D721Med (cell line): Measurements from ENCODE around the gene KMT5B.
A peak's percentile ranks its signal among the peaks of the same experiment; 100 is the strongest.

Experiments
- DNase-seq: peaks from one replicate; pipeline ENCODE4 v3.0.0; 2011; ENCODE audit warnings: low spot score; ENCODE audit not compliant: insufficient read length
- FAIRE-seq: peaks from 2 replicates; lab custom pipeline; 2011; peaks lifted over from hg19 to GRCh38; lab: Jason Lieb, UNC
- CTCF ChIP-seq: IDR thresholded peaks from 2 replicates; pipeline ENCODE4 v1.5.1; 2012; ENCODE audit warnings: mild to moderate bottlenecking, control low read depth; ENCODE audit not compliant: insufficient read depth; ENCODE audit errors: missing control alignments

The KMT5B gene

DNA sequence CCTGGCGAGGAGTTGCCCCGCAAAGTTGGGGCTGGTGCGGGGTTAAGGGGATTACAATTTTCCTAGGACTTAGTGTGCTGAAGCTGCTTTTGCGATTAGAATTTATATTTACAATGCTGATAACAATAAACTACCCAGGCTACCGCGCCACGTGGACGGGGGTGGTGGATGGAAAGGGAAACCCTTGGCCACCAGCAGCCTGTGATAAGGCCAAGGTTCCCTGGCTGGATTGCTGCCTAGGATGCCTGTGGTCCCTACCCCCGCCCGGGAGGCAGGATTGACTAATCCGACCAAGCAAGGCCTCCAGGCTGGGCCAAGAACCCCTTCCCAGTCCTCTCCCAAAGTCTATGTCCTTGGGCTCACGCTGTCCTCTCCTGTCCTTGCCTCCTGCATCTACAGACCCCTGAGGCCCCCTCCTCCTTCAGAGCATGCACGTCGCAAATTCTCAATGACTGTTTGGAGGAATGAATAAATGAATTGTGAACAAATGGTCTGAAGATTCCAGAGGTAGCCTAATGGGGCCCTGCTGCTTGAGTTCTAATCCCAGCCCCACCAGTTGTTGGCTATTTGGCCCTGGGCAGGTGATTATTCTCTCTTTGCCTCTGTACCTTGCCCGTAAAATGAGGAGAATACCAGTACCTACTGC lies 84.3 kb downstream of the KMT5B start:
- no peak for DNase-seq
- no peak for TF ChIP-seq CTCF
- FAIRE-seq: no peak

DNA sequence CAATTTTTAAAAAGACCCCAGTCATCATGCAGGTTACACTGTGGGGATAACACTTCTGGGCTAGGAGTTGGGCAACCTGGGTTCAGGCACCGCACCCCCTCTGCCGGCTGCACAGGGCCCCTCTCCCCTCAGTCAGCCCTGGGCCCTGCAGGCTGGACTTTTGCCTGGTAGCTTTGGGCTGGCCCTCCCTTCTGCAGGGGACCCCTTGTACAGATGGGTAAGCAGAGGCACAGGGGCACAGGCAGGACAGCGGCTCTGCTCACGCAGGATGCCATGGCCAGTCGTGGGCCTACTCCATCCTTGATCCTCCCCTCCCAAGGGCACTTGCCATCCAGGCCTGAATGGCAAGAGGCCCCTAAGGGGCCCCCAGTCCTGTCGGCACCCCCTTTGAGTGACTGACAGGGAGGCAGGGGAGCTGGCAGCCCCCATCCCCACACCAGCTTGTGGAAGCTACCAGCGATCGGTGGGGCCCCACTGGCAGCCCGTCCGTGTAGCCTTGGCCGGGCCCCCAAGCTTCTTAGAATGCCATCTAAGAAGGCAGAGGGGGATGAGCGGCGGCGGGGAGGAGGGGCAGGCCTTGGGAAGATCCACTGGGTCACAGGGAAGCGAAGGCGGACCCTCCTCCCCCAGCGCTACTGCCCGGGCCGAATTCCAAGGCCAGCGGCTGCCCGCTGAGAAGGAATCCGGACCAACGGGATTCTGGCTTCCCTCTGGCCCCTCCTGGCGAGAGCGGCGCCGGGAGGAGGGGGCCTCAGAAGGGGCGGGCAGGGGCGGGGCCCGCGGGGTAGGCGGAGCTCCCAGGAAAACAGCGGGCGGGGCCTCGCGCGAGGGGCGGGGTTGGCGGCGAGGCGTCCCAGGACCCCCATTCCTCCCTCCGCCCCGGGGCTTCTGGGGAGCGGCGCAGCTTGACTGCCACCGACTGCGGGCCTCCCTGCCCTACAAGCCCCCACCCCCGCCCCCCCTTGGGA lies 85.1 kb downstream of the KMT5B start:
- FAIRE-seq (no peak), DNase-seq (no peak)
- TF ChIP-seq CTCF: no peak

GRCh38 chr11:68125164-68125563 lies 87.9 kb downstream of the KMT5B start:
- FAIRE-seq (no peak), DNase-seq (no peak)
- TF ChIP-seq CTCF: no peak

- DNase-seq (no peak), FAIRE-seq (no peak)
- TF ChIP-seq CTCF: no peak
Measured at GRCh38 chr11:68122936-68123539, 90.1 kb downstream of the KMT5B start.

DNA sequence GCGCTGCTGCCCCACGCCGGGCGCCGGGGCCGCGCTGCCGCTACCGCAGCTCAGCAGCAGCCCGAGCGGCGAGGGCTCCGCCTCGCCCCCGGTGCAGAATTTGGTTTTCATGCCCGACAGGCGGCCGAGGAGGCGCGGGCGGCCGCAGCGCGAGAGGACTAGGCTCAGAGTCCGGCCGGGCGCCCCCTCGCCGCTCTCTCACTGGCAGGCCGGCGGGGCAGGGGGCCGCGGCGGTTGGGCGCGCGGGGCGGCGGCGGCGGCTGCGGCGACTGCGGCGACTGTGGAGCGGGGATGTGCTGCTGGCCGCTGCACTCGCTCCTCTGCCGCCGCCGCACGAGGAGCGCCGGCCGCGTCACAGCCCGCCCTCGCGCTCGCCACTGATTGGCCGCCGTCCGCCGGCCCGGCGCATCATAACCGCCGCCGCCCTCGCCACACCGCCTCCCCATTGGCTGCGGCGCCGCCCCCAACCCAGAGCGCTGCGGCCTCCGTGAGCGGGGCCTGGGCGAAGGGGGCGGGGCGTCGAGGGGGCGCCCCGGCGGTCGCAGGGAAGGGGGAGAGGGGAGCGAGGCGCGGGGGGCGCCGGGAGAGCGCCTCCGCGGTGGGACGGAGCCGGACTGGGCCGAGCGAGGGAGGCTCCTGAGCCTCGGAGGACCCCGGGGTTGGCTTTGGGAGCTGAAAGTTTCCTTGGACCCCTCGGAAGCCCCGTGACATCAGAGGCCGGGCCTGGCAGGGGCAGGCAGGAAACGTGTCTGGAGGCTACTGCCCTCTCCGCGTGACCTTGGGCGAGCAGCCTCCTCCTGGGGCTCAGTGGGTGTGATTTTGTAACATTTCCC lies 91.8 kb downstream of the KMT5B start, which contains the start of gene CHKA:
TSS of gene CHKA (minus strand) at position 322 of the 833 bp plus-strand sequence. CDS start at position 111, 211 bp downstream.
- FAIRE-seq (no peak), DNase-seq (peak; percentile 81)
- TF ChIP-seq CTCF: no peak

- no peak for TF ChIP-seq CTCF
- no peak for DNase-seq
- no peak for FAIRE-seq
Measured at GRCh38 chr11:68120273-68121066, 92.6 kb downstream of the KMT5B start.
